Stimulated activated CD4-positive, alpha-beta T cell treated with anti-CD3 and anti-CD28 coated beads, TNF-alpha, amount 100 ng/mL, for 1 hour (primary cell): ENCODE measurements around the gene ZNF385C.

Source experiments
- DNase-seq, 3 donors: peaks; one replicate each; pipeline ENCODE4 v3.0.0-alpha.2; 2020; ENCODE audit warnings: low read depth in 3 of 3, low spot score in 1 of 3

Gene ZNF385C

DNA sequence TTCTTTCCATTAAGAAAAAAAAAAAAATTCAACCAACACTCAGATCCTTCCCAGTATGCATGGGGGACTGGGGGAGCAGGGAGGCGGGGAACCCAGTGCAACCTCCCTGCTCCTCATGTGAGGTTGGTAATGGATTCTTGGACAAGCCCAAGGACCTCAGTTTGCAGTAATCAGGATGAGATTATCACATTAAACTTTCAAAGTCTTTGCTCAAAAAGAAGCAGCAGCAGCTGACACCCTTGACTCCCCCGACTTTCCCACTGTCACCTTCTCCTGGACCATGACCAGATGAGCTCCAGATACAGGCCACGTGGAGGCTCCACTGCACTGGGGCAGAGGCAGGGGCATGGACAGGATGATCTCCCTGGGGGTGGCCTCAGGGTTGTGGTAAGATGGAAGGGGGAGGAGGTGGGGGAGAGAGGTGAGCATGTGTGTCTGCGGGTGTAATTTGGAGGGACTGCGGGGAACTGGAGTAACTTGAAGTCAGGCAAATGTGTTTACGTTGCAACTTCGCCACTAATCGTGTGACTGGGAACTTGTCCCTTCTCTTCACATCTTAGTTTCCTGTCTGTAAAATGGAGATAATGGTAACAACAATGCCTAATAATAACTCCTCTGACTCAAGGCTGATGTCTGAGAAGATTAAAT is 19.8 kb downstream of the ZNF385C start:
- no peak for DNase-seq

DNA sequence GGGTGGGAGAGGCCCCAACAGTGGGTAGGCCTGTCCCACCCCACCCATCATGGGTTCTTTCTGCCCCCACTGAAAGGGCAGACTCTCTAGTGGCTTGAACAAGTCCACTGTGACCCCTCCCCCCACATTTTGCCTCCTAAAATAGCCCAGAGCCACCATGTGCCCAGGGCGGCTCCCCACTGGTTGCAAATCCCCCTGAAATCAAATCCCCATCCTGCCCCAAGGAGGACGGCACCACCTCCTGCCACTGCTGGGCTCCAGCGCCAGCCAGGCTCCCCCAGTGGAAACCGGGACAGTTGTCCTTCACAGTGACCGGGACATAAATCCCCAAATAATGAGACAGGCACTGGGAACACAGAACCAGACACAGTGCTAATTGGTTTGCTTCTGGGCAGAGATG is 20.5 kb downstream of the ZNF385C start:
- no peak for DNase-seq

DNA sequence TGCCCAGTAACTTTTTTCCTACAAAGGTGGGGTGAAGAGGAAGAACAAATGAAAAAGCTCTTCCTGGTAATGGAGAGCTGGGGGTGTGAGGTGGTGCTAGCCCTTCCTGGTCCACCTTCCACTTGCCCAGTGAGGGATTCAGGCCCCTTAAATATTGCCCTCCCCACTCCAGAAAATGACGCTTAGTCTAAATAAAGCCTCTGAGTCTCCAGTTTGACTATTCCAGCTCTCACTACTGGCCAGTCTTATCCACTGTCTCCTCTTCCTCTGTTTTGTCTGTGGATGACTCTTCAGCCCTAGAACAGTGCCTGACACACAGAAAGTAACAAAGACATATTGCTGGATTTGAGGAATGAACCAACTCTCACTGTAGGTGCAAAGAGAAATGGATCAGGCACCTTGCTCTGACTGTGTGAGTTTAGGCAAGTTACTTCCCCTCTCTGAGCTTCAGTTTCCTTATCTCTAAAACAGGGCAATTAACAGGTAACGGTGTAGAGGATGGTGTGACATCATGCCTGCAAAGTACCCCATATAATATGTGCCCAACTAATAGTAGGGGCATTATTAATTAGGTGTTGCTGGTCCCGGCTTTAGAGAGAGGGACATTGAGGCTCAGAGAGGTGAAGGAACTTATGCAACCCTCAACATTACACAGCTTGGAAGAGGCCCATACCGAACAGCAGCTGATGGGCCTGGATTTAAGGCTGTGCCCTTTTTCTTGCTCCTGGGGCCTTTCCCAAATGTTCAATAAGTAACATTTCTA is 21.3 kb downstream of the ZNF385C start:
- DNase-seq, result no peak

DNA sequence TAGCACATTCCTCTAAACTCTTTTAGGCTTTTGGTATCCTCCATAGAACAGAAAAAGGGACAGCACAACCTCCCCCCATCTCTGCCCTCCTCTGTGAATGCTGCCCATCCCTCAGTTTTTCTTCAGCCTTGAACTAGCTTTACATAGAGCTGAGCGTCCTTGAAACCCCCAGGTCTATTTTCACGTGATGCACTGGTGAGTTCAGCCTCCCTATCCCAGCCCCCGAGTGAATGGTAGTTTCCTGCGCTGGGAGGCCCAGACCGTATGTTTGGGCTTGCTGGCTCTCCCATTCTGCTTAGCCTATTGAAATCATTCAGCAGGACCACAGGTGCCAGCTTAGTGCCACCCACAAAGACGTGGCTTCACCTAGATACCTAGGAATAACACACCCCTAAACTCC is 22.5 kb downstream of the ZNF385C start:
- no peak for DNase-seq

DNA sequence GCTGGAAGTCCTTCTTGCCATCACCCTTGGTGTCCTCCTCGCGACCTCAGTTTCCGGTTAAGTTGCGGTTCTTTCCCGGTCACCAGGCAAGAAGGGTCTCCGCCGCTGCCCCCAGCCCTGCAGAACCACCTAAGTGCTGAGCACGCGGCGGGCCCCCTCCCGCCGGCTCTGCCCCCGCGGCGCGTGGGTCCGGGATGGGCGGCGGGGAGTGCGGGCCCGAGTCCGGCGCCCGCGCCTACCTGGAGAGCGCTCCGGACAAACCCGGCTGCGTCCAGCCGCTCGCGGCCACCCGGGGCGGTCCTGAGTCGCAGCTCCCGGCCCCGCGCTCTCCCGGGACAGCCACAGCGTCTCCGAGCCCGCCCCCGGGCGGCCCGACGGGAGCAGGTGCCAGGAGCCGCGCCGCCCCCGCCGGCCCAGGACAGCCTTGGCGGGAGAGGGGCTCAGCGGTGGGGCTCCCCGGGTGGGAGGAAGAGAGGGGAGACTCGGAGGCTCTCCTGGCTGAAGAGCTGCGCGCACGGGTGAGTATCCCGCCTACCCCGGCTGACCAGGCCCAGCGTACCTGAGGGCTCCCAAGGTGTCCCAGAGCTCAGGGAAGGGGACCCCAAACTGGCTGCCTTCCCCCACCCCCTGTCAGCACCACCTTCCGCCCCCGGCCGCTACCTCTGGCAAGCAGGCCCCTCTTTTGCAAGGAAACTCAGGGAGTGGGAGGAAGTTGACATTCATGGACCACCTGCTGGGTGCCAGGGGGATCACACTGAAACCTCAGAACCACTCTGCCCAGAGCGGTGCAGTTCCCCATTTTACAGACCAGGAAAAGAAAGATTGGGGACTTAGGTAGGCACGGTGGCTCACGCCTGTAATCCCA is 25.7 kb downstream of the ZNF385C start:
- DNase-seq, result no peak

DNA sequence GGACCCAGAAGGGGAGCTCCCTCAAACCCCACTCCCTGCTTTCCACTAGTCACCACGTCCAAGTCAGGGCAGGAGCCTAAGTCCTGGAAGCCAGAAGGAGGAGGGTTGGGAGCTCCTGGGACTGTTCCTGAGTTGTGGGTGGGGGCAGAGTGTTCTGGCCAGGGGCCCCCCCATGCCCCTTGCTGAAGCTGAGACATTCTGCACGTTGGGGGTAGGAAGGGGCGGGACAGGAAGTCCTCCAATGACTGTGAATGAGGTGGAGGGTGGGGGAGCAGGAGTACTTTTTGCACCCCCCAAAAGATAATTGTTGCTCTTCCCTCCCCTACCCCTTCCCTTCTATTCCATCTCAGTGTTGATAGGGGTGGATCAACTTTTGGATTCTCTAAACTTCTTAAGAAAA is 26.5 kb downstream of the ZNF385C start:
- DNase-seq, result no peak

DNA sequence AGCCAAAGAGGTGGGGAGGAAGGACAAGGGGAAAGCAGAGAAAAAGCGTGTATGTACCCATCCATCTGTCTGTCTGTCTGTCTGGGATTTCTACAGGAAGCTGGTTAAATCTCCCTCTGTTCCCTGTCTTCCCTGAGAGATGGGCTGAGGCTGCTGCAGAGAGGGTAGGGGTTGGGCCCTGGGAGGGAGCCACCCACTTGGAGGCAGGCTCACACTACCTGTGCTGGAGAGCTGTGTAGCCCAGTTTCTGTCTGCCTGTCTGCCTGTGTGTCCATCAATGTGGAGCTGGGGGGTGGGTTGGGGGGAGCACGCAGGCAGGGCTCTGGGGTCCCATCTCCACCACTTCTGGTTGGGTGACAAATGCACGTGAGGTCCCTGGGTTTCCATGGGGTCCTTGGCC is 29.3 kb downstream of the ZNF385C start:
- no peak for DNase-seq

DNA sequence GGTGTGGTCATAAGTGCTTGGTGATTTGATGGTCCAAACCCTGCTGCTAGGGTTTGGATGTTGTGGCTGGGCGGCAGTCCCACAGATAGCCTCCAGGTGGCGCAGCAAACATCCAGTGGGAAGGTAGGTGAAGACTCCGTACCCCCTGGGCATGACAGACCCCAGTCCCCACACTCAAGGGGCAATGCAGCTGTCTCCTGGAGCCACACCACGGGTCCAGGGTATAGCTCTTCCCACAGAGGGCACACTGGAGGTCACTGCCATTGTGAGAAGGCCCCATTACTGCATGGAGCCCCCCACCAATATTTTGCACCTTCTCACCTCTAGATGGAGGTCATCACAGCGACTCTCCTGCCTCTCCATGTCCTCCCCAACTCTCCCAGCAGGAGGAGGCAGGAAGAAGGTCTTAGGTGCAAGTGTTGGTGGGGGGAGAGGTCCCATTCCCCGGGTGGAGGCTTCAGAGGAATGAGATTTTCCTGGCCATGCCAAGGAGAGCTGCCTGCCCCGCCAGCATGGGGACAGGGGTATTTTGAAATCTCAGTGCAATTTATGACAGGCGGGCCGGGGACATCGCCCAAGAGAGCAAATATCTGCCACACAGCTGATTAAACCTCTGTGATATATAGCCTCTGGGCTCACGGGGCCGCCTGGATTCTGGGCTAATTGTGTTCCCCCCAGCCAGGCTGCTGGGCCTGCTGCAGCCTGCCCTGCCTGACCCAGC is 30.7 kb downstream of the ZNF385C start:
- peak in 2 of 3 donors; percentile 39 to 64 for DNase-seq

DNA sequence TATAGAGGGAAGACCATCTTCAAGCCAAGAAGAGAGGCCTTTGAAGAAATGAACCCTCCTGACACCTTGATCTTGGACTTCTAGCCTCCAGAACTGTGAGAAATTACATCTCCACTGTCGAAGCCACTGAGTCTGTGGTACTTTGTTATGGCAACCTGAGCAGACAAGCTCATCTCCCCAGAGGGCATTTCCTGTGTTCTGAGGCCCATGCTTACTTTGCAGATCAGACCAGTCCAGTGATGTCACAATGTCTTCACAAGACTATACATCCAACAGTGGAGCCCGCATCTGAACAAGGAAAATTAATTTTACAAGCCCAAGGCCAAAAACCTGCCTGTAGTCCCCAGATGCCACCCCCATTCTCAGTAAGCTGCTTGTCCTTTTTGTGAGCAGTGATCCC is 33.1 kb downstream of the ZNF385C start:
- no peak for DNase-seq

DNA sequence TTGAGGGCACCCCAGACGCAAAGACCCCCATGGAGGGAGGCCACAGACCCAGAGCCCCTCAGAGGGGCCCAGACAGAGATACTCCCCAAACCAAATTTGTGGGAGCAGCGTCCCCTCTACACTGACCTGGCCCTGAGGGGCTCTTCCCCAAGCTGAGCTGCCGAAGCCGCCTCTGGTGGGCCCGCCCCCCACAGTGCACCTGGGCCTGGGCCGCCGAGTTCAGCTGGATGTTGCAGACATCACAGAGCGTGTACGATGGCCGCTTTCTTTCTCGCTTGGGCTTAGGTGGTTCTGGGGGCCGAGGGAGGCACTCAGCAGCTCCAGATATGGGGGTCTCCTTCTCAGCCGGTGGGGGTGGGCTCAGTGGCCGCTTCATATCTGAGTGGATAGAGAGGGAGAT is 35.6 kb downstream of the ZNF385C start:
- no peak for DNase-seq

DNA sequence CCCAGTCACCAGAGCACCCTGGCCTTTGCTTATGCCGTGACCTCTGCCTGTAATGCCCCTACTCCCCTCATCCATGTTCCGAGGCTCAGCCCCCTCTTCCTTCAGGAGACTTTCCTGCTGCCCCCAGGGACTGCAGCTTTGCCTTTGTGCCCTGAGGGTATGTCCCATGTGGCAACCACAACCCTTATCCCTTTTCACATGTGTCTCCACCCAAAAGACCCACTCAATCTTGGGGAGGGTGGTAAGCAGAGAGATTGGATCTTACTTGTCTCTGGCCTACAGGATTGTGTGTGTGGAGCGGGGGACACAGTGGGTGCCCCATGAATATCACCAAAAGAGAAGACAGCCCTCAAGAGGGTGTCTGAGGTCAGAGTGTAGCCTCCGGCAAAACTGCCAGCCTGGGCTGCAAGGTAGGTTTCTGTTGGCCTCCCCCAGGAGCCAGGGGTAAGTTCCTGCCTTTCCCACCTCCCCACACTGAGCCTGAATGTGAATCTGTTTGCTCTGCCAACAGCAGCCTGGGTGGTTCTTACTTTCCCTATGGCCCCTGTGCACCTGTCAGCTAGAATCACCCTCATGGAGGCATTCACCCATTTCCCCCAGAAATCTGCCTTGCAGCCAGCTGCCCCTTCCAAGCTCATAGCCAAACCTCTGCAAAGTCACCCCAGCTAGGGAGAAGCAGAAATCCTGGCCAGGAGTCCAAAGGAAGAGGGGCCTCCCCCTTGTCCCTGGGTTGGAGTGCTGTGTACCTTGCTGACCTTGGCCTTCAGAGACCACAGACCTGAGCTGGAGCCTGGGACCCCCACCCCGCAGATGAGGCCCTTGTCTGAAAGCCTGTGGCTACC is 36.4 kb downstream of the ZNF385C start:
- no peak for DNase-seq

DNA sequence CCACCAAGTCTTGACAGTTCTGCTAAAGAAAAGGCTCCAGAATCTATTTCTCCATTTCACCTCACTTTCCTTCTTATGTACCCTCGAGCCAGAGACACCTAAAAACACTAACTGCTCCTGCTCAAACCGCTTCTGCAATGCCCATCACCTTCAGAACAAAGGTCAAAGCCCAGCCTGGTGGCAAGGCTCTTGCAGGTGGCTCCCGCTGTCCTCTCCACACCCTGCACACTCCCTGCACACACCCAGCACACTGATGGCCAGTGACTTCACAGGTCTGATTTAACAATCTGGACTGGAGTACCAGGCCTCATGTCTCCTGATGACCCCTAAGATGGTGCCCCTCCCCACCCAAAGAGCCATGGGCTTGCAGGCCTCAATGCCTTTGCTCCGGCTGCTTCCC is 38.0 kb downstream of the ZNF385C start:
- DNase-seq, result no peak

DNA sequence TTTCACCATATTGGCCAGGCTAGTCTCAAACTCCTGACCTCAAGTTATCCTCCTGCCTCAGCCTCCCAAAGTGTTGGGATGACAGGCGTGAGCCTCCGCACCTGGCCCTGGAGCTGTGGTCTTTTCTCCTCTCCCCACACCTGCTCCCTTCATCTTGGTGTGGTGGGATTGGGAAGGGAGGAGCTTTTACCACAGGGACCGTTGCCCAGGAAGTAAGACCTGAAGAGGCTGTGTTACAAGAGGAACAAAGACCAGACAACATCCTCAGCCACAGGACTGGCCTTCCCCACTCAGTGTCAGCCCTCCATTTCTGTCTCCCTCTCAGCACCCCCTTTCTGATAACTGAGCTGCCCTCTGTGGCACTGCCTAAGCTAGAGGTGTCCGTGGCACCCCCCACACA is 38.5 kb downstream of the ZNF385C start:
- DNase-seq, result no peak

DNA sequence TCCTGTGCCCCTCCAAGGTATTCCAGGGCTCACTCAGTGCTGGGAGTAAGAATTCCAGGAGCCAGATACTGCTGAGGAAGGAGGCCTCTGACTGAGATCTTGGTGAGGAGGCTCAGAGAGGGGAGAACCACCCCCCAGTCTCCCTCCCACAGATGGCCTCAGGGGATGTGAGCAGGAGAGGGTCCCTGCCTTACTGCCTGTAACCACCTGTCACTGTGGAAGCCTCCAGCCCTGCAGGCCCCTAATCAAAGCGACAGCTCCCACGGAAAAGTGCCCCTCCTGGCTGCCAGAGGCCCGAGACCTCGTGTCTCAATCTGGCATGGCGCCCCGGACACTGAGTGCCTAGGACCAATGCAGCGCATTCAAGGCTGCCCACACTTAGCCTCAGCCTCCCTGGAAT is 40.2 kb downstream of the ZNF385C start:
- no peak for DNase-seq

DNA sequence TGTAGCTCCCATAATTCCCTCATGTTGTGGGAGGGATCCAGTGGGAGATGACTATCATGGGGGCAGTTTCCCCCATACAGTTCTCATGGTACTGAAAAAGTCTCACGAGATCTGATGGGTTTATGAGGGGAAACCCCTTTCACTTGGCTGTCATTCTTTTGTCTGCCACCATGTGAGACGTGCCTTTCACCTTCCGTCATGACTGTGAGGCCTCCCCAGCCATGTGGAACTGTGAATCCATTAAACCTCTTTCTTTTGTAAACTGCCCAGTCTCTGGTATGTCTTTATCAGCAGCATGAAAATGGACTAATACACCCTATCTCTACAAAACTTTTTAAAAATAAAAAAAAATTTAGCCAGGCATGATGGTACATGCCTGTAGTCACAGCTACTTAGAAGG is 41.6 kb downstream of the ZNF385C start:
- DNase-seq, result no peak

DNA sequence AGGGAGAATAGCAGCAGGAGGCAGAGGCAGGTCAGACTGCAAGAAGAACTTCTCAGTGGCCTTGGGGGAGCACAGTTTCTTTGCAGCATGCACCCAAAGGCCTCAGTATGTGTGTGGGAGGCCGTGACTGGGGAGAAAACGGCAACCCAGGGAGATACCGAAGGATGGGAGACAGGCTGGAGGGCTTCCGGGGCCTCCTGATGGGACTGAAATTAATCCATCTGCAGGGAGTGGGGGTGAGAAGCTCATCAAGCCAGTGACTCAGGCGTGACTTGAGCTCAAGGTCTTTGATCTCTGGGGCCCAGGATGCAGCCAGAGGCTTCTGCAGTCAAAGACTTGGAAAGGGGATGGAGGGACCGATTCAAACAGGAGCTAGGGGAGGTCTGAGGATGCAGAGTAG is 42.8 kb downstream of the ZNF385C start:
- no peak for DNase-seq

DNA sequence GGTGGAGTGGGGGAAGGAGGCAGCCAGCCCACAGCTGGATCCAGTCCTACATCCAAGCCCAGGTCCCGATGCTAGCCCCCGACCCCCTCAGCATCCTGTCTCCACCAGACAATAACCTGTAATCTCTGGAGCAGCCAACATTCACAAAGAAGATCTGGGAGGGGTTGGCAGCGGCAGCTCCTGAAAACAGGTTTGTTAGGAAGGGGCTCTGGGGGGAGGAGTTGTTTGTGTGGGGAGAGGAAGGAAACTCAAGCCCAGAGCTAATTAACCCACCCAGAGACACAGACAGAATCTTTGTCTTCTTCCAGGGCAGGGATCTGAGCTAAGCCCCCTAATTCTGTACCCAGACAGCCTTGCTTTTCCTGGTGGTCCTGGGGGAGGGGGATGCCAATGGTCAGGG is 43.2 kb downstream of the ZNF385C start:
- no peak for DNase-seq

DNA sequence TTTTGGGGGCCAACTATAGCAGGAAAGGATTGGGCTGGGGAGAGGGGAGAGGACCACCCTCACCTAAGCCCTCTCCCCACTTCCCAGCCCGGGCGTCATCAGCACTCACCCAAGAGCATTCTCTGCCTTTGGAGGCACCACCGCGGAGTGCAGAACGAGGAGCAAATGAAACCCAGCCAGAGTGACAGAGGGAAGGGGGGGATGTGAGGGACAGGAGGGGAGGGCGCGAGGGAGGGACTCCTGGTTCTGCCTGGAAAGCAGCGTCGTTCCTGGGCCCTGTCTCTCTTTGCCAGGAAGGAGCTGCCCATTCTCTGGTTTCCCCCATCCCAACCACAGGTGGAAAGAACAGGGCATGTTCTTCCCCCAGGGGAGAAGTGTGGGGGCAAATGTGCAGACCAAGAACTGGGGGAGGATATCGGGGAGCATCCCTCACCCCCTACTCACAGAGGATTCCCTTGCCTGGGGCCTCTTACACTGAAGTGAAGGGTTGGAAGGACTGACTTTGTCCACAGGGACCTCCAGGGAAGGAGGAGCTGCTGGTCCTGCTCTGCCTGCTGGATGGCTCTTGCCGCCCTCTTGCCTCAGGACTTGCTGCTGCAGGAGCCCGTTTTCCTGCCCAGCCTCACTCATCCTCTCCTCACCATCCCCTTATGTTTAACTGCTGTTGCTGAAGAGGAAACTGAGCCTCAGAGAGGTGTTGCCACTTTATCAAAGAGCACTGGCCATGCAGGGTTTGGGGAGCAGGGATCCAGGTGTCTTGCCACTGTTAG is 44.4 kb downstream of the ZNF385C start:
- DNase-seq, result no peak

DNA sequence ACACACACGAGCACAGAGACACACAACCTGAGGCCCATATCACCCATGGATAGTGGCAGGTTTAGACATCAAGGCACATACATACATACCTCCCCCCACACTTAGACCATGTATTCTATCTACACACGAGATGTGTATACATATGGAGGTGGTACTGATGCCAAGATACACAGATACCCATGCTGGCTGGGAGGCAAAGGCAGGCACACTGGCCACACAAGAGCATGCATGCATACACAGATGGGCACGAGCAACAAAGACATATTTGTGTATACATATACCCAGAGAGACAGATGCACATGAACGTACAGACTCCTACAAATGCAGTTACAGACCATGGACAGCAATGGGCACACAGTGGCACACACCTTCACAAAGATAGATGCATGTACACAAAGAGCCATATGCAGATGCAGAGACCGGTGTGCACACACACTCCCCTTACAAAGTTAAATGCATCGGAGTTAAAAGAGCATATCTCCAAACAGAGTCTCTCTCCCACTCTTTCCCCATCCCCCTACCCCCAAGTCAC is 45.9 kb downstream of the ZNF385C start:
- DNase-seq, result no peak

DNA sequence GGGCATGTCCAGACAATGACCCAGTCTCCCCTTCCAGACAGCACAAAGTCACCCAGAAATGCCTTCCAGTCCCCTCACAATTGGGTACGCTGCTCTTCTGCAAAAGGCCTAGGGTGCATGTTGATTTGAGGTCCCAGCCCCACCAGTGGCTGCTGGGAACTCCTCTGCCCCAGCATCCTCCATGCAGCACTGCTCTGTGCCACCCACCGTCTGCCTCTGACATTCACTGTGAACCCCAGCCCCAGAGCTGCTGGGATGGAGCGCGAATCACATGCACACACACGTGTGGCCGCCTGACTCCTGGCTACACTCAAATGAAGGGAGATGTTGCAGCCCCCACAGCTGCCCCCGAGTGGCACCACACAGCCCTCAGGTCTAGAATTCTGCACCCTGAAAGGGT is 46.6 kb downstream of the ZNF385C start:
- DNase-seq, result no peak
